ENCODE results near the gene LYPLAL1.
"Not testable (repeated sequence)": the region's sequence is repeated elsewhere in the genome, so short reads cannot be mapped to it uniquely, and the experiment has no call there.

Gene LYPLAL1

DNA sequence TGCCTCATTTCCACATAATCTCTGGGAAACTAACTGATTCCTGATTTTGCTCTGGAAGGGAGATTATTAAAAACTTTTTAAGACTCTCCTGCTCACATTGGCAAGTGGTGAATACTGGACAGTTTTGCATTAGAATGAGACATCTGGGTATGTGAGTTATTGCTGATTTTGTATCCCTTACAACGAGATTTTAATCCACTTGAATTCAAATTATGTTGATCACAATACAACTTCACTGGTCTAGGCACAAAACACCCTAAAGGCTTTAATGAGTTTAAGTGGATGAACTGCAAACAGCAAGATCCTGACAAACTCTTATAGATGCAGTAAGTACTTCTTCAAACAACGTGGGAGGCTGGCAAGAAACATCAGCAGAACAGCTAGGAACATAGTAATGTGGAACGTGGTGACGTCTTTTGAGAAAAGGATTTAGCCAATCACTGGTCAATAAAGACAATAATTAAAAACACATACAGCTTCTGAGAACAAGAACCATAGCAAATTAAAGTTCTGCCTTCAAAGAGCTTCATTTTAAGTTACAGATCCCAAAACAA, 10.2 kb upstream of the LYPLAL1 start:
- DNase-seq (ENCODE audit: low read depth): no peak

GRCh38 chr1:219171192-219171935, 2.3 kb upstream of the LYPLAL1 start:
- DNase-seq (ENCODE audit: low read depth): peak; percentile 67

DNA sequence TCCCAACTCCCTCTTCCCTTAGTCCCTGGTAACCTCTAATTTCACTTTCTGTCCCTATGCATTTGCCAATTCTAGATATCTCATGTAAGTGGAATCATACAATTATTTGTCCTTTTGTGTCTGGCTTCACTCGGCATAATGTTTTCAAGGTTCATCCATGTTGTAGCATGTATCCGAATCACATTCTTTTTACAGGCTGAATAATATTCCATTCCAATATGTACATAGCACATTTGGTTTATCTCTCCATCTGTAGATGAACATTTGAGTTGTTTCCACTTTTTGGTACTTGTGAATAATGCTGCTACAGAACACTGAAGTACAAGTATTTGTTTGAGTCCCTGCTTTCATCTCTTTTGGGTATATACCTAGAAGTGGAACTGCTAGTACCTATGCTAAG, 857 bp upstream of the LYPLAL1 start:
- no peak for DNase-seq (ENCODE audit: low read depth)

- DNase-seq (ENCODE audit: low read depth): no peak
Observed at GRCh38 chr1:219173434-219173757, 282 bp upstream of the LYPLAL1 start.

GRCh38 chr1:219174460-219175211, 958 bp downstream of the LYPLAL1 start:
- peak; percentile 89 for DNase-seq (ENCODE audit: low read depth)

DNA sequence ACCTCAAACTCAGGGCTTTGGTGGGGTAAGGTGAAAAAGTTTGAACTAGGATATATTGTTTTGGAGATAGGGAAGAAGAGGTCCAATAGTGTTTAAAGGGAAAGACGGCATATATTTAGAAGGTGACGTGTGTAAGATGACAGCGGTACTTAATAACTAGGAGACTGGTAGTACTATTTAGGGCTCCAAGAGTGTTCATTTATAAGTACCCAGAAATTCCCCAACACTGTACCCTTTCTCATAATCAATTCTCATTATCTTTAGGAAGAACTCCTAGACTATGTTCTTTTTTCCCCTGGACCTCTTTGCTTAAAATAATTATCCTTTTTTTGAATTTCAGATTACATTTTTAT, 1.5 kb downstream of the LYPLAL1 start:
- no peak for DNase-seq (ENCODE audit: low read depth)

GRCh38 chr1:219176168-219176567, 2.5 kb downstream of the LYPLAL1 start:
- no peak for DNase-seq (ENCODE audit: low read depth)

DNA sequence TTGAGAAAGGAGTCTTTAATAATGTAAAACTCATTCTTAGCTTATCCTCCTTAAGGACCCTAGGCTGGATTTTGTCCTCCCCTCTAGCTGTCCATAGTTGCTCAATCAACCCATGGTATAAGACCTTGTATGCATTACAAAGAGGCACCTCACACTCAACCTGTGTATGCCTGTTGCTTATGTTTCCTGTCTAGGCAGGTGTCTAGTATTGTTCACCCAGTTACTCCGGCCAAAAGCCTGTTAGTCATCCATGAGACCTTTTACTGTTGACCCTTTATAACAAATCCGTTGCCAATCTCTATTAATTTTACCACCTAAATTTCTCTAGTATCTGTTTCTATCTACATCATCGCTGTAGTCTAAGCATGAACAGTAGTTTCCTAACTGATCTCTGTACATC, 3.7 kb downstream of the LYPLAL1 start:
- no peak for DNase-seq (ENCODE audit: low read depth)

GRCh38 chr1:219177940-219178339, 4.3 kb downstream of the LYPLAL1 start:
- DNase-seq (ENCODE audit: low read depth): no peak

GRCh38 chr1:219179293-219179692, 5.6 kb downstream of the LYPLAL1 start:
- DNase-seq (ENCODE audit: low read depth): peak; percentile 53

- DNase-seq (ENCODE audit: low read depth): no peak
Observed at GRCh38 chr1:219184337-219184736, 10.7 kb downstream of the LYPLAL1 start.

DNA sequence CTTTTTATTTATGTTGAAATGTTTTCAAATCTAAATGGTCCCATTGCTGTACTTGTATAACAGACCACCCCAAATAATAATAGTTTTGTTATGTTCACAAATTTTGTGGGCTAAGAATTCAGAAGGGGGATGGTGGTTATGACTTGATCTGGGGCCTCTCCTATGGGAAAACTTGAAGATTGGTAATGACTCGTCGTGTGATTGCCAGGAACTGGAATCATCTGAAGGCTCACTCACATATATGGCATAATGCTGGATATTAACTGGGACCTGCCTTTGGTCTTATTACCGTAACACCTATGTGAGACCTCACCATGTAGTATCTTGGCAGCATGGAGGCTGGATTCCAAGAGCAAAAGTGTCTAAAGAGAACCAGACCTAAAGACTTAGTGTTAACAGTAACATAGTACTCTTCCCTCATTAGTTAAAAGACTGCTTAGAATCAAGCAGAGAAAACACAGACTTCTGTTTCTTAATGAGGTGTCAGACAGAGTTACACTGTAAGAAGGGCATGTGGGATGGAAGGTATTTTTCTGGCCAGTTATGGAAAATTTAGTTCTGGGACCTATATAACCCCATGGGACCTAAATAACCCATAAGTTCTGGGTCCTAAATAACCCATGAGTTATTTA, 11.9 kb downstream of the LYPLAL1 start:
- no peak for DNase-seq (ENCODE audit: low read depth)

DNA sequence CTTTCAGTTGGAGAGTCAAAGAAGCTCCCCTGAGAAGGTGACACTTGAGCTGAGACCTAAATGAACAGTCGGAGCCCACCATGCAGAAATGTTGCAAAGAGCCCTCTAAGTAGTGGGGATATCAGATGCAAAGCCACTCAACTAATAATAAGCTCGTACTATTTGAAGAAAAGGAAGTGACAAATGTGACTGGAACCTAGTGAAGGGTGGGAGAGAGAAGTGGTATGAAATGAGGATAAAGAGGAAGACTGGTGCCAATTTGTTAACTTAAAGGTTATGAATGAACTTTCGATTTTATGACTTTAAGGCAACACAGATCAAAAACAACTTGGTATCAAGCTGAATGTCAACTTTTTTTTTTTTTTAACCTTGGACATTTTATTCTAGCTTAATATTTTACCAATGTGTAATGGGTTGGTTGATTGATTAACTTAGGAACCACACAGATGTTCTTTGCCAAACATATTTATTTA, 14.7 kb downstream of the LYPLAL1 start:
- DNase-seq (ENCODE audit: low read depth): no peak

GRCh38 chr1:219189021-219189824, 15.5 kb downstream of the LYPLAL1 start:
- DNase-seq (ENCODE audit: low read depth): peak; percentile 63

DNA sequence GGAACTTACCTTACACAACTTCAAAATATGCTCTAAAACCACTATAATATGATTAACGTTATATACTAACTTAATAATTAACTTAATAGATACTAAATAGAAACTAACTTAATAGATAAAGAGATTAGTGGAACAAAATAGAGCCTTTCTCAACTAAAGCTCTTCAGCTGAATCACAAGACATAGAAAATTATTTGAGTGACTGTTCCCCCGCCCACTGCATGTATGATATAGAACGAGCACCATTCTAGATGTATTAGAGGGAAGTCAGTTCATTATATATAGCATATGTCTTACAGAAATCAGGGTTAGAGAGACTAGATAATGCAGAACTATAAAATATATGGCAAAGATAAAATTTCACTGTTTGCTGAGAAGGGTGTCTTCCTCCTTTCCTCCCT, 16.3 kb downstream of the LYPLAL1 start:
- DNase-seq (ENCODE audit: low read depth): no peak

GRCh38 chr1:219190605-219191004, 16.9 kb downstream of the LYPLAL1 start:
- DNase-seq (ENCODE audit: low read depth): no peak

DNA sequence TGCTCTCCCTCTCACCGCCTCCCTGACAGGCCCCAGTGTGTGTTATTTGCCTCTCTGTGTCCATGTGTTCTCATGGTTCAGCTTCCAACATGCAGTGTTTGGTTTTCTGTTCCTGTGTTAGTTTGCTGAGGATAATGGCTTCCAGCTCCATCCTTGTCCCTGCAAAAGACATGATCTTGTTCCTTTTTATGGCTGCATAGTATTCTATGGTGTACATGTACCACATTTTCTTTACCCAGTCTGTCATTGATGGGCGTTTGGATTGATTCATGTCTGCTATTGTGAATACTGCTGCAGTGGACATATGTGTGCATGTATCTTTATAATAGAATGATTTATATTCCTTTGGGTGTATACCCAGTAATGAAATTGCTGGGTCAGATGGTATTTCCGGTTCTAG, 22.2 kb downstream of the LYPLAL1 start:
- DNase-seq (ENCODE audit: low read depth): not testable (repeated sequence)

DNA sequence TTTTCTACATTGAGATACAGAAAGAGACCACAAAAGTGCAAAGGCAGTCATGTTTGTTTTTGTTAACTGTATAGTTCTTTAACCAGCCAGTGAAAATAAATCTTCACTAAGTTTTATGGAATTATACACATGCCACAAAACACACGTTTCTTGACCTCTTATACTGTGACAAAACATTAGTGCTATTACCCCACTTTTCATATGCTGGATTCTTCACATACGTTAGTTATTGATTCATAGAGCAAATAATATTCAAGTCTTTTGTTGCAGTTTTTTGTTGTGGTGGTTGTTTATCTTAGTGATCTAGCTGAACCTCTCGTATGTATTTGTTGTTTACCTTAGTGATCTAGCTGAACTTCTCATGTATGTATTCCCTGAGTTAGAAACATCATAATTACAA, 28.0 kb downstream of the LYPLAL1 start:
- DNase-seq (ENCODE audit: low read depth): no peak

- no peak for DNase-seq (ENCODE audit: low read depth)
Observed at GRCh38 chr1:219202567-219202966, 28.9 kb downstream of the LYPLAL1 start.

DNA sequence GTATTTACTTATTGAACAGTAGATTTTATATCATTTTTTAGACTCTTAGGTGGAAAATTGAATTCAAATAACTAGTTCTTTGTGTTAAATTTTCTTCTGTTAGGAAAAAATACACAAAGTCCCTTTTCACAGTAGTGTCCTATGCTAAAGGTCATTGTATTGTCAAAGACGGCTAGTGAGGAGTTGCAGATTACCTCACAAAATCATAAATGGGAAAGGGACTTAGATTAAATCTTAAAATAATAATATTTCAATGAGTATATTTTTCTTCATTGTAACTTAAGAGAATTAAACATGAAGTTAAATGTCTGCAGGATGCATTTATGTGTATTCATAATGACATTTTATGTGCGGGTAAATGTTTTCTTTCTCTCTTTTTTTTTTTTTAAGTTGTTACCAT, 32.7 kb downstream of the LYPLAL1 start:
- DNase-seq (ENCODE audit: low read depth): no peak

- DNase-seq (ENCODE audit: low read depth): no peak
Observed at GRCh38 chr1:219209578-219209977, 35.9 kb downstream of the LYPLAL1 start.

- peak; percentile 25 for DNase-seq (ENCODE audit: low read depth)
Observed at GRCh38 chr1:219210067-219210466, 36.4 kb downstream of the LYPLAL1 start.

Data from fibroblast of gingiva (primary cell).